Cardiac septum (tissue), 1 donor: ENCODE results near the gene BARHL2. TPM values are rescaled to one million over a fixed set of nuclear protein-coding genes. Genes with fewer than 3 reads are reported as not detected.

Experiments used
- DNase-seq: peaks from one replicate; pipeline ENCODE4 v3.0.0-alpha.2; 2020; ENCODE audit warnings: low spot score
- intact Hi-C: fragments of 100-400 bp; cut with DNase I; formaldehyde crosslinking; loops from one replicate; pipeline ENCODE4 v1.14.0; 2022
- total RNA-seq: library from RNA; stranded (reverse); fragmentation: NEBNext Ultra II Directional; extraction: Animal tissue kit (Norgen Biotek cat#: 25700); gene quantifications from one replicate; pipeline ENCODE4 v1.2.1, GENCODE V29; 2021
- donor health status: DM: no; HTN: no; CAD: no.

Gene BARHL2
- total RNA-seq, 1 donor from 2014 or later: not detected

DNA sequence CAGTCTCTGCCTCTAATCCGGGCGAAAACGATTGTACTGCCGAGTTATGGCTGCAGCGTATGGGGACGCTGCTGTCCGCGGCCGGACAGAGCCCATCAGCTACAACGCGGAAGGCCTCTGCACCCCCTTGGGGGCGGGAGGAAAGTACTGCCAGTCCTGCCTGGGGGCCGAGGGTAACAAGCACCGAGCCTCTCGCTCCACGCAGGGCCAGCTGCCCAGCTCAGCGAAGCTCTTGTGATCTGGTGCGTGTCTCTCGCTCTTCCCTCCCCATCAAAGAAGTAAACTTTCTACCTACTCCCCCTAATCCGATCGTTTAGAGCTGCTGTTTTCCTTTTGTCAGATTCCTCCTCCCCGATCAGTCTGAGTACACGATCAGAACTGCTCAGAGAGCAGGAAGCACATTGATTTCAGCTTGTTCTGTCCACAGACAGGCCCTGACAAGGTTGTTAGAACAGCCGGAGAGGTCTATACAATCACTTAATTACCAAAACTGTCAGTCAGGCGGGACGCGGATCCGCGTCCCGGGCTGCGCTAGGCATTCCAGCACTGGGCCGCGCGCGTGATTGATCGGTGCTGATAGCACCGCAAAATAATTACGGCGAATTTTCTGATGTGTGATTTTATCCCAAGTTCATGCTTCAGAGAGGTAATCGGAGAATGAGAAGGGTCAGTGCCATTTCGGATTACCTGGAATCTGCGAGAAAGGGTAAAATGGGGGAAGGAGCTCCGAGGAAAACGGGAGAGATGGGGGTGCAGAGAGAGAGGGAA lies 8.7 kb upstream of the BARHL2 start:
- intact Hi-C loops: loop anchor here (5.0 to 10.0 kb wide), 2 partner anchors 126 to 439 kb away; no protein-coding TSS in a partner anchor
- DNase-seq: no peak

GRCh38 chr1:90724926-90725656 lies 8.0 kb upstream of the BARHL2 start:
- intact Hi-C loops: loop anchor here (5.0 to 10.0 kb wide), 4 partner anchors 127 to 440 kb away; partner anchors contain the start of gene ZNF644
- no peak for DNase-seq

- intact Hi-C loops: loop anchor here (5.0 to 10.0 kb wide), 3 partner anchors 243 to 440 kb away; partner anchors contain the start of gene ZNF644
- DNase-seq: no peak
Measured at GRCh38 chr1:90724361-90724760, 7.3 kb upstream of the BARHL2 start.

DNA sequence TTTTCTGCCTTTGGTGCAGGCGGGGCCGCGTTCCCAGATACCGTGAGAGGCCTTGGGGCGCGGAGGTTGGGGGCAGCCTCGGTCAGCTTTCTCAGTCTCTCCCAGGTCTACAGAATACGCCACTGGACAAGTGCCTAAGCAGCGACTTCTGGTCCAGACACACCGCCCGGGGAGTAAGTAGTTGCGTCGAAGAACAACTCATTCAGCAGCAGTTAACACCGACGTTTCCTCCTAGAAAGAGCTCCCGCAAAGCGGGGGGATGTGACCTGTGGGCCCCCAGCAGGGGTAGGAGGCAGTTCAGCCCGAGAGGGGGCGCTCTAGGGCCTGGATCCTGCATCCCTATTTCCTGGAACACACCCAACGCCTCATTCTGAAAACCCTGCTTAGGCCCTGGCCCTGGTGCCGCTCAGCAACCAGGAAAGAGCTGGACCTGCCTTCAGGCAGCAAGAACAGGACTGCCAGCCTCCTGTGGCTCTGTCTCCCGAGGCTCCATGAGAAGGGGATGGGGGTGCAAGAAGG lies 6.5 kb upstream of the BARHL2 start:
- DNase-seq: no peak
- intact Hi-C loops: loop anchor here (5.0 to 10.0 kb wide), 3 partner anchors 244 to 441 kb away; partner anchors contain the start of gene ZNF644

DNA sequence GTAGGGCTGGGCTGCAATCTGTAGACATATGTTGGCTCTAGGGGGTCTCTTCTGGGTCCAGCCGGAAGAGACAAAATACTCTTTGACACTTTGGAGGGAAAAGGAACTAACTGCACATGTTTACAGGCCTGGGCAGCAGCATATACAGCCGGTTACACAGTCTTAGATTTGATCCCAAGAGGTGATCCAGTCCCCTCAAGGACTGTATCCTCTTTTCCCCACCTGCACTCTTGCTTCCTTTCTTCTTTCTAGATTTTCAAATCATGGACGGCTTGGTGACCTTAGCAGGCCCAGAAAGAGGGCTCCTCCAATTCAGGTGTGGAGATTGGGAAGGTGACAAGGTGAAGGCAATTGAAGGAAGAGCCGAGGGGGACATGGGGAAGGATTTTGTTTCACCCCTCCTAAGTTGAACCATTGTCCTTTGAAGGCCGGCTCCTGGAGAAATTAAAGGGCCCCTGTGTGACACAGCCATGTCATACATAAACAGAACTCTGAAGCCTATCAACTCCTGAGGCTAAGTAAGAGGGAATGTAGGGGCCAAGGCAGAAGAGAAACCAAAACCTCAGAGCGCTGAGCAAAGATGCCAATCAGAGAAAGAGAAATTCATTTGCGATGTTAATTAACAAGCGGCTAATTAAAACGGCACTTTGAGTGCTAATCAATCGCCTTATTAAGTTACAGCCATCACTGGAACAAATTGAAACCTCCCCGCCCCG lies 5.9 kb upstream of the BARHL2 start:
- intact Hi-C loops: loop anchor here (5.0 to 10.0 kb wide), 3 partner anchors 244 to 442 kb away; partner anchors contain the start of gene ZNF644
- no peak for DNase-seq

DNA sequence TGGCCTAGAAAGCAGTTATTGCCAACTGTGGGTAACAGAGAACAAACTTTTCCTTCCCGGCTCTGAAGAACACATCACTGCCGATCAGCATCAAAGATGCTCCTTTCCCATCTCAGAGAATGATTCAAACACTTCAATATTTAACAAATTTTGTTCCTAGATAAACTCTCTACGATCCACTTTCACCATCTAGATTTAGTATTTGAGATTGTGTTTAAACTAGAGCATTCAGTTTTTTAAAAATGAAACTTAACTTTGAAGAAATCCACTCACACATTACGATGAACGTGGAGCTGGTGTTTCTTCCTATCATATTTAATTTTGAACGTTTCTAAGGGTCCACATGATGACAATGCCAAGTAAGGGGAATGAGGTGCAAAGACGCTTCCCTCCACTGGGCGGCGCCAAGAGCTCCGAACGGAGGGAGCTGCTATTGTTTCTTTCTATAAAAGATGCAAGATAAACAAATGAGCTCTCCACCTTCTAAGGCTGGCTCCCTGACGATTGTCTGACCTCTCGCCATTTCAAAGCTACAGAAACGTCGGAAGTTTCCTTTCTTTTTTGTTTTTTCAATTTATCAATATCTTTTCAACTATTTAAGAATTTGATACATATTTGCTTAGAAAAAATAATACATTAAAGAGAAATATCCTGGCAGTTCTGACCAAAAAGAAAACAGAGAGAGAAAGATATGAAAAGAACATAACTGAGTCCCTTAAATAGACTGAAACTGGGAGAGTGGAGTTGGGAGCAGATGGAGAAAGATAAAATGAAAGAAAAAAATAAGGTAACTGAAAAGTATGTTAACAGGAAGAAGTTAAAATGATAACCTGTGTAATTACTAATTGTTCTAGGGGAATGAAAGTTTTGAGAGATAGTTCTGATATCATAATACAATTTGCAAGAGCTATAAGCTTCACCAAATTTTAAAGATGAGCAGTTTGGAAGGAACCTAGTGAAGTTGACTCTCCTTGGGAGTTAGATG lies 4.4 kb upstream of the BARHL2 start:
- DNase-seq: no peak
- intact Hi-C loops: loop anchor here (5.0 to 10.0 kb wide), 3 partner anchors 246 to 443 kb away; partner anchors contain the start of gene ZNF644

DNA sequence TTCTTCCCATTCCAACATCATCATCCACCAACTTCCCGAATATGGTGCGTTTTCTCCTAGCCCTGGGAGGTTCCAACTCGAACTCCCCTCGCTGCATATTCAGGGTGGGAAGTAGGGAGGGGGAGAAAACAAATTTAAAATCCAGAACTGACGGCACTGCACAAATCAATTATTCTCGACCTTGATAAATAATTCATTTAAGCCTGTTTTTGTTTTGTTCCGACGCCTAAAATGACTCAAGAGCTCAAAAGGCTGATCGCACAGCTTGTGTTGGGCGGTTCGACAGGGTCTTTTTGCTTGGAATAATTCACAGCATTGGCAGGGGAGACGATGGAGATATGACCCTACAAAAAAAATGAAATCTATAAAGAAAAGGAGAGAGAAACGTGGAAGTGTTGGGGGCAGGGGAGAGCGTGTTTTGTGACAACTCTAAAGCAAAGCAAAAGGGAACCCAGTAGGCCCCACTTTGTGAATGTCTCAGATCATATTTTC lies 3.1 kb upstream of the BARHL2 start:
- intact Hi-C loops: loop anchor here (5.0 to 10.0 kb wide), 3 partner anchors 247 to 445 kb away; partner anchors contain the start of gene ZNF644

GRCh38 chr1:90719330-90720144 lies 2.4 kb upstream of the BARHL2 start:
- intact Hi-C loops: loop anchor here (5.0 to 10.0 kb wide), 3 partner anchors 248 to 445 kb away; partner anchors contain the start of gene ZNF644
- no peak for DNase-seq

More for the DNA sequence above, 3.1 kb upstream of the BARHL2 start:
- no peak for DNase-seq

DNA sequence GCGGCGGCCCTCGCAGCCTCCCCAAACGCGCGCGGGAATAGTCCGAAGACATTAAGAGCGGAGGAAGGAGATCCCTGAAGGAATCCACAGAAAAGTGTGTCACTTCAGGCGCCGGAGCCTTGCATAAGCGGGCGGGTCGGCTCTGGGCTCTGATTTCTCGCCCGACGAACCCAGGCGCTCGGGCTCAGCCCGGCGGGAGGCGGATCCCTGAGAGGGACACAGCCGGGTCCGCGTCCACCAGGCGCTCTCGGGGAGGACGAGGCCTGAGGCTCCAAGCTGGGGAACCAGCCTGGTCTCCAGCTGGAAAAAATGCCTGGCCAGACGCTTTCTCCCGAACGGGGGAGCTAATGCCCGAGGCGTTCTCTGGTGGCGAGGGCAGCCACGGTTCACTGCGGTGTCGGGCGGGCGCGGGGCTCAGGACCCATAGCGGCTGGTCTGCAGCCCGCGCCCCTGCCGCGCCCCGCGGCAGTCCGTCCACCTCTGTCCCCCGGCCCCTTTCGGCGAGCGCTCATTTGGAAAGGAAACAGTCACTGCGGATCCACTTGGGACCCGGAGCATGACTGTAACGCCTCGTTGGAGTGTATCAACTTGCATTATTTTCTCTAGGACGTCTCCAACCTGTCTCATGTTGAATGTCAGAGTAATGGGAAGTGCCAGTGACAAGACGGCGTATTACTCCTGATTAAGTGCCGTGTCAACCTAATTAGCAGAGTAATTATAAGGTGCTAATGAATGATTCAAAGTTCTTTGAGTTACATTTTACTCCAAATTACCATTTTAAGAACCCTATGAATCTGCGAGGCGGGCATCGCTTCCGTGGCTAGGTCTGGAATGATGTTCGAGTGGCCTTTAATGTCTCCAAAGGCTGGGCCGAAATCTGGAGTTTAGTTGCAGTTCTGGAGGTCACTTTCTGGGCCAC lies 1.6 kb upstream of the BARHL2 start:
- DNase-seq: no peak
- intact Hi-C loops: no loop called here

DNA sequence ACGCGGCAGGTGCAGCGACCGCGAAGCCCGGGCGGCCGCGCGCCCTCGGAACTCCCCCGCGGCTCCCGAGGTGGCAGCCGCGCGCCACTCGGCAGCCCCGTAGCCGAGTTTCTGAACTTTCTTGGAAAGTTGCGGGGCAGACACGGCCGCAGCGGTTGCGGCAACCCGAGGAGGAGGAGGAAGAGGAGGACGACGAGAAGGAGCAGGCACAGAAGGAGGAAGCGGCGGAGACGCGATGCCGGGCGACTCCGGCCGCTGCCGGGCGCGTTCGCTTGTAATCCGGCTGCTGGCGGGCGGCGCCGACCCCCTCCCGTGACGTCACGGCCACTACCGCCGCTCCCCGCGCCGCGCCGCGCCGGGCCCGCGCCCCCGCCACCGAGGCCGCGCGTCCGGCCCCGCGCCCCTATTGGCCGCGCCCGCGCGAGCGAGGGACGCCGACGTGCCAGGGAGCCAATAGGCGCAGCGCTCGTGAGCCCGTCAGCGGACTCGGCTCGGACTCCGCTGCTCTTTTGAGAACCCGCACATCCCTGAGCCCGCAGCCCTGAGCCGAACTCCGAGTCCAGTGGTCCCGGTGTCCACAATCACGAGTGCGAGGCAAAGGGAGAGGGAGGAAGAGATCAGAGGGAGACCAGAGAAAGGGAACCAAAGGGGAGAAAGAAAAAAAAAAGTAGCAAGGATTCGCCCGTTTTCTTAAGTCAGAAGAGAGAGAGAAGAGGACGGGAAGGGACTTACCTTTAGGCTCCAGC lies 736 bp upstream of the BARHL2 start:
- intact Hi-C loops: no loop called here
- DNase-seq: no peak

DNA sequence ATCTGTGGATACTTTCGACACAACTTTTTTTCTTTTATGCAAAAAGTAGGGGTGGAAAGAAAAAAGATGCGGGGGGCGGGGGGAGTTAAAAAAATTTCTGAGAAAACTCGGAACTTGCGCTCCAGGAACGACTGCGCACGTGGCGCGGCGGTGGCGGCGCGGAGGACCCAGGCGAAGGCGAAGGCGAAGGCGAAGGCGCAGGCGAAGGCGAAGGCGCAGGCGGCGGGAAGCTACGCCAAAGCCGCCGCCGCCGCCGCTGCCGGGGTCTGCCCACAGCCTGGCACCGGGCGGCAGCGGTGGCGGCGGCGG lies 208 bp upstream of the BARHL2 start:
- no peak for DNase-seq
- intact Hi-C loops: no loop called here

DNA sequence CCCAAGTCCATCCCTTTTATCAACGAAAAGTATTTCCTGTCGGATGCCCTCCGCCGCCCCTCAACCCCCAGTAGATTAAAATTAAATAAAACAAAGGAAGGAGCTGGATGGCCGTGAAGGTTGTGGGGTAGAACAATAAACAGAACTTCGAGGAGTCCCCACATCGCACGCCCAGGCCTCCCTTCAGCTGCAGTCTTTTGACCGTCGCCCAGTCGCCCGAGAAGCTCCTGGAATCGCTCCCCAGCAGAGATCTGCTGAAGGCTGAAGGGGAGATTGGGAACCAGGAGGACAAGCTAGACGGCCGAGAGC lies 905 bp downstream of the BARHL2 start:
- intact Hi-C loops: no loop called here
- no peak for DNase-seq

GRCh38 chr1:90715309-90715708 lies 1.8 kb downstream of the BARHL2 start:
- DNase-seq: no peak
- intact Hi-C loops: no loop called here

- no peak for DNase-seq
Measured at GRCh38 chr1:90714521-90714951, 2.6 kb downstream of the BARHL2 start.

DNA sequence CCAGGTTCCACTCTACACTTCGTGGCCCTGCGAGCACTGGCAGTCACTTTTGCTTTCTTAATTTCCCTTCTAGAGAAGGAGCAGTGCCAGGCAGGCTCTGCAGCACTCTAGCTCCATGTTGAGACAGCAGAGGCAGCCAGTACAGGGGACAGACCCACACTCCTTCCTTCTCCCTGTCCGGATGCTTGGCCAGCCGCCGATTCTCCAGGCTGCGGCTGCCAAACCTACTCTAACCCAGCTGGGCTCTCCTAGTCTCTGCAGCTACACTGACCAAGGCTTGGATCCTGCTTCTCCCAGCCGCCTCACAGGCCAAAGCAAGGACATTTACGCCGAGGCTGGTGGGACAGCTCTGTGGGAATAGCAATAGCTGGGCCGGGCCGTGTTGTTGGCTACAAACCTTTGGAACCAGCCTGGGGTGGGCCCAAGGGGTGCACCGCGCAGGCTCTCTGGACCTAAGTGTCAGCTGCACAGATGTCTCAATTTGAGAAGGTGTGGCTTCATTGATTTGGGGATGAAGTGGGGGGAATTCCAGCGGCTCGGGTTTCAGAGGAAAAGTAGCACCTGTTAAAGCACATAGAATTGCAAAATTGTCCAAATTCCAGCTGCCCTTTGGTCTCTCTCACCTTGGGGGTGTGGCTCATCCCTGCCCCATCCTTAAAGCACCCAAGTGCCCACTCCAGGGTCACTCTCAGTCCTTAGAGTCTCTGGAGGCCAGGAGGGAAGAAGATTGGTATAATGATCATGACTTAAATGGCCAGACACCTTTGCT lies 3.2 kb downstream of the BARHL2 start:
- intact Hi-C loops: no loop called here
- DNase-seq: no peak

More at GRCh38 chr1:90714521-90714951, 2.6 kb downstream of the BARHL2 start:
- intact Hi-C loops: no loop called here
